Pulmonary artery endothelial cell (primary cell): ENCODE data around the gene CTTNBP2. TPM values are rescaled to one million over a fixed set of nuclear protein-coding genes. Genes with fewer than 3 reads are reported as not detected.

Experiments used
- DNase-seq: peaks from one replicate; pipeline ENCODE4 v3.0.0-alpha.2; 2011; ENCODE audit warnings: low read depth, low spot score
- total RNA-seq: library from RNA; depleted of rRNA; stranded (reverse); fragments of >200 nt; gene quantifications from 2 replicates; pipeline ENCODE4 v1.2.3, GENCODE V29; 2014

CTTNBP2 gene
- total RNA-seq, 1 donor from 2014 or later: not detected

DNA sequence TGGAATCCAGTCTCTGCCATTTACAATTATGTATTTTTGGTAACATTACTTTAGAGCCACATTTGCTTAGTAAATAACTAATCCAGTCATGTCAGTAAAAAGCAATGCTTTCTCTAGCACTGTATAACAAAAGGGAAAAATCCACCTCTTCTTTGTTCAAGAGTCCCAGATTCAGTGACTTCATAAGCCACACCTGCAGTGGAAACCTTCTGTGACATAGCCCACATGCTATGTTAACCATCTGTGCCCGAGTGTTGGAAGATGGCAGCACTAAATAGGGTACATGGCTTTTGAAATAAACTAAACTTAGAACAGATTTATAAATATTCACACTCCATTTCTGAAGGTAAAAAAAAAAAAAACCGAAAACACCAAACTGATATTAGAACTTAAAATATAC, 83.0 kb downstream of the CTTNBP2 start:
- DNase-seq: no peak

DNA sequence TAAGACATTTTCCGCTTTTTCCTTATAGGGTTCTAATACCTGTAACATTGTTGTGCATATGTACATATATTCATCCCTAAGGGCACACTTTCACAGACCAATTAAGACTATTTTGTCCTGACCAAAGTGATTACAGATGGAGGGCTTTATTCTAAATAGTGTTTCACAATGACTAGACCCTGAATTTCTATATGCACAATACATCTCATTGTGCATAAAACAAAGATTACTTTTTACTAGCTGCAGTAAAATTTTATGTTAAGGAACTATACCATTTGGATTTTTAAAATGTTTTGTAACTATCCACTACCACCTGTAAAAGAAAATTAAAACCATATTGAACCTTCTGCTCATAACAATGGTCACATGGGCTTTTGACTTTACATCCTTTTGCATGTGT, 87.8 kb downstream of the CTTNBP2 start:
- DNase-seq: no peak

DNA sequence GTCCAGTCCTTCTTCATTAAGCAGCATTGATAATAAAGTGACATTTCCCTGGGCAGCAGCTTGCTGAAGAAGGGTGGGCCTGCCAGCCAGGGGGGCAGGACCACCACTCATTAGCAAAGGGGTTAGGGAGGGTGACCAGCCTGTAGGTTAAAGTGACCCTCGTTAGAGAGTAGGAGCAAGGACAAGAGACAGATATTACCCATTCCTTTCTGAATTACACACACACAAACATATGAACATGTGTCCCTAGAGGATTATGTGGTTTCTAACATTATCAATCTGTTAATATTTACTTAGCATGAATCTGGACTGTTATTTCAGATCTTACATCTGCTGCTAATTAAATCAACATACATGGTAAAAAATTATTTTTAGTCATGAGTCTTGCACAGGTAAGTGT, 88.9 kb downstream of the CTTNBP2 start:
- no peak for DNase-seq

DNA sequence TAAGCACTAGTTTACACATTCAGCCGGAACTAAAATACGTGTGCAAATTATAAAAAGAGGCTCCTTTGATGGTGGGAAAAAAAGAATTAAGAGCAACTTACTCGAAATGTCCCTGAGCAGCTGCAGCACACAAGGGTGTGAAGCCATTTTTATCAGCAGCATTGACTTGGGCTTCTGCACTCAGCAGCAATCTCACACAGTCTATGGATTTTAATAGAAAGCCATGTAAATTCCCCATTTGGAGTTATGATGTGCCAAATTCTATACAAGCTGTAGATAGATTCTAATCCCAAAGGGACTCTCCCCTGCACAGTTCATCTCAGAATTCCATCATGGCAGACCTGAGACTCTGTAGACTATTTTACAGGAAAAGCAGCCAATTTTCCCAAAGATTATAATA, 90.5 kb downstream of the CTTNBP2 start:
- DNase-seq: no peak

DNA sequence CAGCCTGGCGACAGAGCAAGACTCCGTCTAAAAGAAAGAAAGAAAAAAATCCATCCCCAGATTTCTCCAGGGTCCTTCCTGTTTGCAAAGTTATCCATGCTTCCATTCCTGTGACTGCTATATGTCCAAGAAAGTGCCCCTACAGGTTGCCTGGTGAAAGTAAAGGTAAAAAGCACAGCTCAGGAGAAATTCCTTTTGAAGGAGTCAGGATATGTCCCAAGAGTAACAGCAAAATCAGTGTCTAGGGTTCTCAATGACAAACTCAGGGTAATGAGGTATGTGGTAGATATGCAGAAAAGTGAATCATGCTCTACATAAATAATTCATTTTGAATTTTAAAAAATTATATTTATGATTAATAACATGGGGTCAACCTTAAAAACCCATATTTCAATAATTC, 91.5 kb downstream of the CTTNBP2 start:
- no peak for DNase-seq

DNA sequence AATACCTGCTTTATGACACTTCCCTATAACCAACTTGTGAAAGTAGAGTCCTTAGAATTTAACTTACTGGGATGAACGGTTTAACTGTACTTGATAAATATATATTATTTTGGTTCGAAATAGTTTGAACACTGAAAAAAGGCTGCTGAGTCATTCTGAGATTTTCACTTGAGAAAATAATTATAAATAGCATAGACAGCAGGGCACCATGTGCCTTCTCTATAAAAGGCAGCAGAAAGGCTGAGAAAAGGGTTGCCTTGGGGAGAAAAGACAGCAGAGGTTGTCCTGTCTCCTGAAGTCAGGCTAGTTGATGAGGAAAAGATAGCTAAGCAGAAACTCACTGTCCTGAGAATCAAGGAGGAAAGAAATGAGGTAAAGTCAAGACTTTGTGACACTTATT, 92.4 kb downstream of the CTTNBP2 start:
- no peak for DNase-seq

DNA sequence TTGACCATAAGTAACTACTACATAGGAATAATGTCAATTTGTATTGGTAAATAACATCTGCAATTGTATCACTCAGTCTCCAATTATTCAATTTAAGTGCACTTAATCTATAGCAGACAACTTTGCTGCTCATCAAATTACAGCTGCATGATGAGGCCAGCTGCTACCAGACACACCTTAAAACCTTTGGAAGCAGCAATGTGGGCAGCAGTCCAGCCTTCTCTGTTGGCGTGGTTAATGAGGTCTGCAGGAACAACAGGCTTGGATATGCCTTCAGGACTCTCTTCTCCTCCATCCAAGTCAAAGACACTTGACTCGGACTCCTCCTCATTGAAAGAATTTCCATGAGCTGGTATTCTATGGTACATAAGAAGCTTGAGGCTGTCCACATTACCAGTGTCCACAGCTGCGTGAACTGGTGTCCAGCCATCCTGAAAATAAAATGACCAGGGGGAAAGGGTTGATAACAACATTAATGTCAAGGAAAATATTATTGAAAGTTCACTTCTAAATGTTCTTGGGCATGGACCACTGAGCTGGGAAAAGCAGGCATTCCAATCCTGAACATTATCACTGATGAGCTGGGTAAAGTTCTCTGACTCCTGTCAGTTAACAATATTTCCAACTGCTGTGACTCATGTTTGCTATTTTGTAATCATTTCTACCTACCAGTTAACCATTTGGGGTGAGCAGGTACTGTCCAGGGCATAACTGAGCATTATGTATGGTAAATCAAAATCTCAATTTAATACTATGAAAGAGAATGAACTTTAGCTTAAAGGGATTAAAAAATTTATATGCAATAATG, 95.7 kb downstream of the CTTNBP2 start:
- DNase-seq: no peak

DNA sequence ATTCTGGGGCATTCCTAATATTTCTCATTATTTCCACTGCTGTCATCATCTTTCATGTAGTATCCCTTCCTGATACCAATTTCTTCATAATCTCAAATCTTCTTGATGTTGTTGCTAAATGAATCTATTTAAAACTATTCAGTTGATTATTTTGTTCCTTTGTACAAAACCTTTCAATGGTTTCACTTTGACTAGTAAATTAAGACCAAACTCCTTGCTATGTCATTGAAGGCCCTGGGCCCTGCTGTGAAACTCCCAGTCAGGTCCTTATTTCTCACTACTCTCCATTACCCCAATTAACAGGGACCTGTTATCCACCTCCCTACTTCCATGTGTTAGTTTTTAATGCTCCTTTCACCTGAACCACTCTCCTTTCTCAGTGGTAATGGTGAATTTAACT, 97.0 kb downstream of the CTTNBP2 start:
- DNase-seq: no peak

DNA sequence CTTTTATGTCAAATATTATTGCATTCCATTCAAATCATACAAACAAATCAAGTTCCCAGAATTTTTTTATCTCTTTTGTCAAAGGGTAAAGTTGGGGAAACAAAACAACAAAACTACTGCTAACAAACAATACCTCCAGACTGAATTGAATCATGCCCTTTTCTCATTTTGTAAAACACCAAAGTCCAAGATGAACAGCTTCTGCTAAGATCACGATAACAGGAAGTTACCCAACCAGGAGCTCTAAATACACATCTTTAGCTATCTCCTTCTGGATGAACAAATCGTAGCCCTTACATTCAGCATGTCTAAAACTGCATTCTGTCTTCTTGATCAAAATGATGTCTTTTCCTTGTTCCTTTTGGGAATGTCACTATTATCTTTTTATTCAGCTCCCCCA, 97.4 kb downstream of the CTTNBP2 start:
- DNase-seq: no peak

DNA sequence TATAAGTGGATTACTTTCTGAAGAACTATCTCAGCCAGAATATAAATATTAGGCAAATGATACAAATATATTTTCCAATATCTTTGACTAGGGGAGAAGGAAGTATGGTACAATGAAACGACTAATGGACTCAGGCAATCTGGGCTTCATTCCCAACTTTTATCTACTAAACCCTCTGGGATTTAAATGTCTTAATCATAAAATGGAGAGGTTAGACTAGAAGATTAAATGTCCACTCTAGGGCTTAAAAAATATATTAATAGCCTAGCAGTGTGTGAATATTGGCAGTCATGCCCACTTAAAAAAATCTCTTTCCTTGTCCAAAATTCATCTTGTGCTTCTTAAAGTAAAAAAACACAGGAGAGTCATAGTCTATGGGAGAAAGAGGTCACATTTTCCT, 98.3 kb downstream of the CTTNBP2 start:
- DNase-seq: no peak

DNA sequence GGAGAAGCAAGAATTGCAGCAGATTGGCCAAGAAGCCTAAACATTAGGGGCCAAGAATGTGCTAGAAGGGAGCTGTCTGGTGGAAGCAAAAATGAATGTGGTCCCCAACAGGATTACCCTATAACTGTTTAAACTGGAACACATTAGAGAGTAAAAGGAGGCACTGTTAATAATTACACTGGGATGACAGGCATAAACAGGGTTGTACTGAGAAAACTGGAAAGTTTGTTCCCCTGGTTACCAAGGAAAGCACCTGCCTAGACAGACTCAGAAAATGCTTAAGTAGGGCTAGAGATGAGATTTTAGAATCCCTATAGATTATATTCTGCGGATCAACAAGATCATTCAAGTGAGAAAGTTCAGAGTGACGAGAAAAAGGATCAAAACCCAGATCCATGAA, 100.8 kb downstream of the CTTNBP2 start:
- DNase-seq: no peak

DNA sequence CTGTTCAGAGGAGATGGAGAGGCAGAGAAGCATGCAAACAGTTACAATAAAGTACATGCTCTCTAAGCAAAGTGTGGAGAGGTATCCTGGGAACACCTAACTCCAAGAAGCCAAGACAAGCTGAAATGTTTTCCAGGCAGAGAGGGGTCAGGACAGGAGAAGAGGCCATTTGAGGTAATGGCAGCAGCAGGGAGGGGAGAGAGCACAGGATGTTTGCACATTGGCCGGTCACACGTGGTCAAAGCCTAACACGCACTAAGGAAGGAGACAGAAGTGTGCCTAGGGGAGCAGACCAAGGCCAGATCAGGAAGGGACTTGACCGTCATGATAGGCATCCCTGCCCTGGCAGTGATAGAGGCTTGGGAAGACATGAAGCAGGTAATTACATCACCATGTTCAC, 101.5 kb downstream of the CTTNBP2 start:
- DNase-seq: no peak

DNA sequence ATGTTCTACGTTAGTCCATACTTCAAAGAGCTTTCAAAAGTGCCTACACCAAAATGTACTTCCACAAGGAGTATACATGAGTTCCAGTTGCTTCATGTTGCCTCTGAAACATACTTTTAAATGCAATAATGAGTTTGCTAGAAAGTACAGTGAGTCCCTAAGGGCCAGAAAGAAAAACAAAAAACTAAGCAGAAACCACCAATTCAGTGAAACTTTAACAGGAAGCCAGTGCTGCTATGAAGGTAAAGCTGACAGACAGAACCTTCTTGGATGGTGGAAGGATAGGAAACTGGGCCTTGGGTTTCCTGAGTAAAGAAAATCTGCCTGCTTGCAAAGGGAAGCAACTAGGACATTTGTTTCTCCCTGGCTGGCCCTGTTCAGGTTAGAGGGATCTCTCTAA, 104.2 kb downstream of the CTTNBP2 start:
- no peak for DNase-seq

DNA sequence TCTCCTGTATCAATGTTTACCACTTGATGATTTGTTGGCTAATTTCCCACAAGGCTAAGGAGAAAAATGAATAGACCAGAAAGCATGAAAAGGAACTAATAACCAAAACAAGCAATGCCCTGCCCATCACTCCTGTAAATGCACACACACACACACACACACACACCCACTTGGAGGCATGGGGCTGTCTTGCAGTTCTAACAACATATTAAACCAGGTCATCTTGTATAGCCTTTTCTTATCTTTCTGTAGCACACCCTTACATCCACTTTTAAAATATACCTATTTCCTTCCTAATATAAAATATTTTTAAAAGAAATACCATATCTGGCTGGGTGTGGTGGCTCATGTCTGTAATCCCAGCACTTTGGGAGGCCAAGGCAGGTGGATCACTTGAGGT, 105.3 kb downstream of the CTTNBP2 start:
- DNase-seq: no peak

DNA sequence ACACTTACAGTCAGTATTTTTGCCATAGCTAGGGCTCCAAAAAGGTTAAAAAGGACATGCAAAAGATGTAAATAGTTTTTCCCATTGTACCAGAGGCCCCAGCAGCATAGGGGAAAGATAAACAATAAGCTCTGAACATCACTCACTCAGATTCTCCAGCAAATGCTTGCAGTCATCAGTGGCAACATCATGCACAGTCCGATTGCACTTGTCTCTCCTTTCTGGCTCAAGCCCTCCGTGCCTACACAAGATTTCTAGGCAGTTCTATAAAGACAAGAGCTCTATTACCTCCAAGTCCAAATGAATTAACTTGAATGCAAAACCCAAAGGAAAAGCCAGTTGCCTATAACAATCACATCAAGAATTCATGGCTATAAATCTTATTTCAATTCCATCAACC, 106.3 kb downstream of the CTTNBP2 start:
- DNase-seq: no peak

DNA sequence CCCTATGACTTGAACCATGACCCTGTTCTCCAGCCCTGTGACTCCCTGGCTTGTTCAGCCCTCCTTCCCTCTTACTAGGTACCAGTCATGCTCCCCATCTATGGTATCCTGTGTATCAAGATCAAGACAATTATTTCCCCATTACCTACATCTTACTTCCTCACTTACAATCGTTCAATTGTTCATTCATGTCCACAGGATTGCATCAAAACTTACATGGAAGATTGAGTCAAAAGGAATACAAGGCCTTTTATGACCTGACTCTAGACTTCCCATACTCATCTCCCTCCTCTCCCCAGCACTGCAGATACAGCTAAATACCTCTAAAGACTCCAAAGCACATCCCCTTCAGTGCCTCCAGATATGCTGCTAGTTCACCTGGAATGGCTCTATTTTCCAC, 109.2 kb downstream of the CTTNBP2 start:
- DNase-seq: no peak

DNA sequence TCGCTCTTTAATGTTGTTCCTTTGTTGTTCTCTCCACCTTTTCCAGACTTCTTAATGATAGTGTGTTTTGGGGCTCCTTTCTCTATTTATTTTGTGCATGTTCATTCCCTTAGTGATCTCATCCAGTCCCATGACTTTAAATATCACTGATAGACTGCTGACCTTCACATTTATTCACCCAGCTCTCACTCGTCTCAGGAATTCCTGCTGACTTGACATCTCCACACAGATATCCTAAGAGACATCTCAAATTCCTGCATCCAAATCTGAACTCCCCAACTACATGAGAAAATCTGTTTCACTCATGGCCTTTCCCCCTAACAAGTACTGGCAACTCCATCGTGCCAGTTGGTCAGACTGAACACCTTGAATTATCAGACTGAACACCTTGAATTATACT, 111.2 kb downstream of the CTTNBP2 start:
- no peak for DNase-seq

DNA sequence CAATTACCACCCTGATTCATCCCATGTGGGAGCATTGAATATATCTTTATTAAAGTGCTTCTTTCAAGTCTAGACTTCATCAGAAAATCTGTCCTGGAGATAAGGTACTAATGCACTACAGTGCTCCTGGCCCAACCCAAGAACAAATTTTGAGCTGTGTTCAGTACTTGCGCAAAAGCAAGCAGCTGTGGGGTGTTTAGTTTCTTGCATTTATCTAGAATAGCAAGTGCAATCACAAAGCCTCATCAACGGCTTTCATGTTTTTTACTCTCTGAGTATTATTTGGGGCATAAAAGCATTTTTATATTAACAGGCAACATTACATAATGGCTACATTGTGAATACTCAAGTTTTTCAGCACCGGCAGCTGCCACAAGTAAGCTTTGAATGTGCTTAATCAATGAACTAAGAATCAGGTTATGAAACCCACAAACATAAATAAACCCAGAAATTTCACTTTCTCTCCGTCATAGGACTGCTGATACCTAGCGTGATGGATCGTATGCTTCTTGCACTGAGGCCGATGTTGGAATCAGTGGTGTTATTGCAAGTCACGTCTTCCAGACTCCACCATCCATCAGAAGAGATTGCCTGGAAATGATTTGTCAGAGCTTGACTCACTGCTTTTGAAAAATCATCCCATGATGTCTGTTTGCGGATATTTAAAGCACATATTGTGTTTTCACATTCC, 113.1 kb downstream of the CTTNBP2 start:
- DNase-seq: no peak

DNA sequence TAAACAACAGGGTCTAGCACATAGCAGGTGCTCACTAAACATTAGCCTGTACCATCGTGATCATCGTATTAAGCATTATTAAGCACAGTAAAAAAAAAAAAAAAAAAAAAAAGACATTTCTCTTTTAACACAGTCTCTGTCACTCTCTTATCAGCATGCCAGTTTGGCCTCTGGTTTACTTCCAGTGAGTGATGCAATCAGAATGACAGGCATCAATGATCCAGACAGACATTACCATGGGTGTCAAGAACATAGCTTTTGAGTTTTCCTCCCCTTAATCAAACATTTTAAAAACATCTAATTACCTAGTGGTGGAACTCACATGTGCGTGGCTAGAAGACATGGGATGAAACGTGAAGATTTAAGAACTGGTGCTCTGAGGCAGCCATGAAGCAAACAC, 115.8 kb downstream of the CTTNBP2 start:
- DNase-seq: no peak

DNA sequence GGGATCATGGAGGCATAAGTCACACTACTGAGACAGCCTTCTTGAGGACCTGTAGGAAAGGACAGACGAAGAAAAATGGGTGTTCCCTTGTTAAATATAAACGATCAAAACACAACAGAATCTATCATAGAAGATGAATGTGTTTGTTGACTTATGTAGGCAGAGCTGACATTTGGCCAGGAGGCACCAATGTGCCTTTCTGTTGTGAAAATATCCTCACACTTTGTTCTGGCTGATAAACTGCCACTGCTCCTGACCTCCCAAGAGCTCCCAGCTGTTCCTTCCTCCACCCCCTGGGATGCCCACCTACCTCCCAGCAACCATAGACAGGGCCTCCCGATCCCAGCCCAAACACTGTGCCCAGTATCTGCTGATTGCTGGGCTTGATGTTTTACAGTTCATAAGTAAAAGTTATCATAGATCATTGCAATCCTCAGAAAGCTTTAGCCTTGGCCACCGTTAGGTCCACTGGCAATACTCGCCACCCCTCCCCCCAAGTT, 116.6 kb downstream of the CTTNBP2 start:
- DNase-seq: no peak

DNA sequence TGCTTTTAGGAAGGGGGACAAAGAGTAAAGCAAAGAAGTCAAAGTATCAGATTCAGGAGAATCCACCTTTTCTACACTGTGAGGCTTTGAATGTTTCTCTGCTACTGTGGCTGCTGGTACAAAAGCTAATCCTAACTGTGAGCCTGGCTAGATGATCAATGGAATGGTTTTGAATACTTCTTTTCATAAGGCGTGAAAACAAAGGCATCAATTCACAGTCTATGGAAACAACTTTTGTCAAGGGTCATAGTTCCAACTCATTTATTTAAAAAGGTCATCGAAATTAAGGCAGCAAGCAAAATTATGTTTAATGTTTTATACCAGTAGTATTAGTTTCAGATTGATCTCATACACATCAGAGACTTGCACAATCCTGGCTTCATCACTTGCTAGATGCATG, 118.1 kb downstream of the CTTNBP2 start:
- no peak for DNase-seq

DNA sequence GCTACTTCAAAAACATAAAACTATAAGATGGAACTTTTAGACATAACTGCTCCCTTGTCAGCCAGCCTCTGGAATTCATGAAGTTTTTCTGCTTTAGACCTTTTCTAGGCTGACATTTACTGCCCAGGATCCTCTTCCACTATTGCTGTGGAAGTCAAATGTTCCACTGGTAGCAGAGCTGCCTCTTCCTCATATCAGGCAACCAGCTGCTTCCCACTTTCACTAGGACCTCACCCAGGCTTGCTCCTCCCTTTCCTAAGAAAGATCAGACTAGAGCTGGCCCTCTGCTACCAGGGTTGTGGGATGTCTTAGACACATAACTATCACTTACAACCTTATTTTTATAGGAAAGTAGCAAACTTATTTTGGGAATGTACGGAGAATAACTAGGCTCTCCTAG, 121.5 kb downstream of the CTTNBP2 start:
- DNase-seq: no peak
